ENCODE results near the gene MYH4. TPM values are rescaled to one million over a fixed set of nuclear protein-coding genes. Genes with fewer than 3 reads are reported as not detected.

Gene MYH4
- total RNA-seq, 2 experiments from 2014 or later, result not detected

DNA sequence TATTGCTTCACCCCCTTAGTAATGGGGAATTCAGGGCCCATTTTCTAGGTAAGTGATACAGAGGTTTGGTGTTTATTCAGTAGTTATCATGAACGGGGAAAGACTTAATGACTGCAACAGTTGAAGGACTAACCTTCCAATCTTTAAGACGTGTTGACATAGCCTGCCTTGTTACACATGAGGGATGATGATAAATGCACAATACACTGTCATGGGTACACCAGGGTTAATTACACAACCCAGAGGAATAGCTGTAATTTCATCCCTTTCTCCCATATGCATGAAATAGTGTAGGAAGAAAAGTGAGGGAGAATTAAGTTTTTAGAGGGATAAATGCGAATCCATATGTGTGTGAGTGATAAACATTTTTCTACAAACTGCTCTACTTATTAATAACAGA lies 10.7 kb downstream of the MYH4 start:
- Mint-ChIP-seq H3K9me3 (no peaks in the 10 kb centered on the region), H3K36me3 (ENCODE audit: low read depth) (no peaks in the 10 kb centered on the region)
- CTCF ChIA-PET, result no interaction called here

DNA sequence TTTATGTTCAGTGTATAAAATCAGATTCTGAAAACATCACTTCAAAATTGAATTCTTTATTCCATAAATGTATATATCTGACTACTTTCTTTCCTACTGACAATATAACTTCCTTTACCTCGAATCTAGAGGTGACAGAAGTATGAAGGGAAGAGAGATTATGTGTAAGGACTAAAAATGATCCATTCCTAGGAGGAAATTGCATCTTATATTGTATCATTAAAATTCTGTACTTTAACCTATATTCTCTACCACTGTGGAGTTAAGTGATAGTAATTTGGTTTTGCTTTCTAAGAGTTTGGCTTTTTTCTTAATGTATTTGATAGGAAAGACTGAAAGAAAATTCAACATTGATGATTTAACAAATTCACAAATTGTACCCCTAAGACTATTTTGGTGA lies 11.4 kb downstream of the MYH4 start:
- peaks cover 2% of the 10 kb centered on the region for H3K27me3 Mint-ChIP-seq
- H3K4me3 Mint-ChIP-seq, result no peak overlapping the region
- H3K9me3 Mint-ChIP-seq, result no peaks in the 10 kb centered on the region
- no peaks in the 10 kb centered on the region for H3K4me1 Mint-ChIP-seq
- ChIA-PET POLR2A (no interaction called here), CTCF (no interaction called here)
- no peak overlapping the region for H3K27ac Mint-ChIP-seq
- H3K36me3 Mint-ChIP-seq (ENCODE audit: low read depth), result no peaks in the 10 kb centered on the region
- no peak for DNase-seq

More for the DNA sequence above, 10.7 kb downstream of the MYH4 start:
- Mint-ChIP-seq H3K4me3 (no peak overlapping the region), H3K4me1 (no peaks in the 10 kb centered on the region), H3K27ac (no peak overlapping the region), H3K27me3 (peaks cover 2% of the 10 kb centered on the region)
- POLR2A ChIA-PET, result no interaction called here
- no peak for DNase-seq

GRCh38 chr17:10447026-10447931 lies 22.1 kb downstream of the MYH4 start:
- POLR2A ChIA-PET, result no interaction called here
- Mint-ChIP-seq H3K27me3 (no peaks in the 10 kb centered on the region), H3K4me1 (no peaks in the 10 kb centered on the region), H3K9me3 (no peaks in the 10 kb centered on the region), H3K4me3 (no peak overlapping the region), H3K27ac (no peak overlapping the region), H3K36me3 (ENCODE audit: low read depth) (no peaks in the 10 kb centered on the region)
- DNase-seq, result no peak
- CTCF ChIA-PET, result no interaction called here

- Mint-ChIP-seq H3K4me1 (no peaks in the 10 kb centered on the region), H3K27me3 (peaks cover 2% of the 10 kb centered on the region), H3K36me3 (ENCODE audit: low read depth) (no peaks in the 10 kb centered on the region), H3K9me3 (no peaks in the 10 kb centered on the region), H3K4me3 (no peak overlapping the region), H3K27ac (no peak overlapping the region)
- no peak for DNase-seq
- ChIA-PET CTCF (no interaction called here), POLR2A (no interaction called here)
Observed at GRCh38 chr17:10439816-10440215, 29.5 kb downstream of the MYH4 start.

DNA sequence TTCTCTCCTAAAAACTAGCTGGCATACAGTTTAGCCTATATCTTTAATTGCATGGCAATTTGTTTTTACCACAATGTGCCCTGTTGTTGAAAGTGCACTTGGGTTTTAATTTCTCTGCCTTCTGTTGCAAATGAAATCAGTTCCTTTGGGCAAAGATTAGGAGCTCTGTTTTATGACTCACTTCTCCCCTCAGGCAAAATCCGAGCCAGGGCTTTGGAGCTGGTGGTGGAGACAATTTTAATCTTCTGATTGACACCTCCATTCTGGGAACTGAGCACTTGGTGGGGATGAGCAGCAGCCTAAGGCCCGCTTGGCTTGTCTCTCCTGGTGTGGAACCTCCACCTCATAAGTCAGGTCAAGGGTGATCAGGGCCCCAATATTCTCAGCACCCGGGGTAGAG lies 34.3 kb downstream of the MYH4 start:
- ChIA-PET POLR2A (no interaction called here), CTCF (interaction anchor here (0.6 kb wide), 1 partner anchor 1773 kb away, joined by 3 read pairs; no protein-coding TSS in a partner anchor)
- Mint-ChIP-seq H3K27me3 (peaks cover 6% of the 10 kb centered on the region), H3K4me1 (no peaks in the 10 kb centered on the region), H3K36me3 (ENCODE audit: low read depth) (no peaks in the 10 kb centered on the region), H3K9me3 (no peaks in the 10 kb centered on the region), H3K4me3 (no peak overlapping the region), H3K27ac (no peak overlapping the region)
- DNase-seq, result no peak

DNA sequence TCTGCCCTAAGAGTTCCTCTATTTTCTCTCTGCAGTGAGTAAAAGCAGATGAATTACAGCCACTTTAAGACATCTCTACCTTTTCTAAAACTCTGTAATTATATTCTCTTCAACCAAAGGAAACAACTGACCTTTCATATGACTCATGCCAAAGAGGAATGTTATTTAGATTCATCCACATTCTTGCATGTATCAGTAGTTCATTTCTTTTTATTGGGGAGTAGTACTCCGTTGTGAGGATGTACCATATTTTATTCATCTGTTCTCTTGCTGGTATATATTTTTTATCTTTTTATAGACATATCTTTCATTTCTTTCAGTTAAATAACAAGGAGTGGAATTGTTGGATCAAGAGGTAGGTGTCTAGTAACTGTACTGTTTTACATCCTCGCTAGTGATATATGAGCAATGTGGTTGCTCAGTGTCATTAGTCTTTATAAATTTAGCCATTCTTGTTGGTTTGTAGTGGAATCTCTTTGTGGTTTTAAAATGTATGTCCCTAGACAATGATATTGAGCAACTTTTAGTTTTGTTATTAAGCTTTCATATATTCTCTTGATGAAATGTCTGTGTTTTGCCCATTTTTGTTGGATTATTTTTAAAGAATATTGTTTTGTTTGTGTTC lies 39.8 kb downstream of the MYH4 start:
- Mint-ChIP-seq H3K36me3 (ENCODE audit: low read depth) (no peaks in the 10 kb centered on the region), H3K27me3 (peaks cover 8% of the 10 kb centered on the region), H3K4me1 (no peaks in the 10 kb centered on the region), H3K4me3 (no peak overlapping the region), H3K9me3 (no peaks in the 10 kb centered on the region), H3K27ac (no peak overlapping the region)
- CTCF ChIA-PET, result no interaction called here
- POLR2A ChIA-PET, result no interaction called here
- DNase-seq, result no peak

GRCh38 chr17:10428781-10429180 lies 40.6 kb downstream of the MYH4 start:
- POLR2A ChIA-PET, result no interaction called here
- no peak overlapping the region for H3K27ac Mint-ChIP-seq

GRCh38 chr17:10421900-10422542 lies 47.3 kb downstream of the MYH4 start, which contains the start of gene MYH8:
MYH8 (minus strand) TSS chr17:10421950; CDS start chr17:10420227, 1,723 bp downstream.
- no peak within 1 kb of the TSS for H3K27ac Mint-ChIP-seq
- DNase-seq, result no peak
- H3K36me3 Mint-ChIP-seq (ENCODE audit: low read depth), result no peaks in the 10 kb centered on the region
- CTCF ChIA-PET, result no interaction called here
- POLR2A ChIA-PET, result no interaction called here
- H3K4me3 Mint-ChIP-seq, result no peak within 1 kb of the TSS
- H3K9me3 Mint-ChIP-seq, result no peaks in the 10 kb centered on the region
- no peaks in the 10 kb centered on the region for H3K4me1 Mint-ChIP-seq
- no peaks in the 10 kb centered on the region for H3K27me3 Mint-ChIP-seq

More at GRCh38 chr17:10428781-10429180, 40.6 kb downstream of the MYH4 start:
- CTCF ChIA-PET, result no interaction called here
- Mint-ChIP-seq H3K4me1 (no peaks in the 10 kb centered on the region), H3K4me3 (no peak overlapping the region), H3K27me3 (peaks cover 8% of the 10 kb centered on the region), H3K9me3 (no peaks in the 10 kb centered on the region), H3K36me3 (ENCODE audit: low read depth) (no peaks in the 10 kb centered on the region)
- no peak for DNase-seq

DNA sequence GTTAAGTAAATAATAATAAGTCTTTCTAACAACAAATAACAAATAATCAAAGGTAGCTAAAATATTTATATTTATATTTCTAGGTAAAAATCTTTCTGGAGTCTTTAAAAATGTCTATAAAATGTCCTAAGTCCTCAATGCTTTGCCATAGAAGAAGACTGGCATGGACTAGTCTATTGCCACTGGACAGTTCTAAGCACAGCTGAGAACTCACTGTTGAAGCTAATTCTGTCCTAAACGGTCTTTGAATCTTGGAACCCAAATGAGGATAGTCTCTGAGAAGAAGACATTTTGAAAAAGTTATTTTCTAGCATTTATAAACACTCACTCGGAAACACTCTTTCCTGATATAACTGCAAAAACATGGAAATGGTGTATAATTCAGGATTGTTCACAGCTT lies 48.1 kb downstream of the MYH4 start:
- ChIA-PET CTCF (no interaction called here), POLR2A (no interaction called here)
- Mint-ChIP-seq H3K27ac (no peak overlapping the region), H3K27me3 (no peaks in the 10 kb centered on the region), H3K36me3 (ENCODE audit: low read depth) (no peaks in the 10 kb centered on the region), H3K4me1 (no peaks in the 10 kb centered on the region), H3K4me3 (no peak overlapping the region), H3K9me3 (no peaks in the 10 kb centered on the region)
- no peak for DNase-seq

GRCh38 chr17:10420811-10421210 lies 48.5 kb downstream of the MYH4 start:
- H3K27me3 Mint-ChIP-seq, result no peaks in the 10 kb centered on the region
- H3K36me3 Mint-ChIP-seq (ENCODE audit: low read depth), result no peaks in the 10 kb centered on the region
- H3K4me3 Mint-ChIP-seq, result no peak overlapping the region
- H3K4me1 Mint-ChIP-seq, result no peaks in the 10 kb centered on the region
- no peaks in the 10 kb centered on the region for H3K9me3 Mint-ChIP-seq
- CTCF ChIA-PET, result no interaction called here
- DNase-seq, result no peak
- POLR2A ChIA-PET, result no interaction called here
- no peak overlapping the region for H3K27ac Mint-ChIP-seq

DNA sequence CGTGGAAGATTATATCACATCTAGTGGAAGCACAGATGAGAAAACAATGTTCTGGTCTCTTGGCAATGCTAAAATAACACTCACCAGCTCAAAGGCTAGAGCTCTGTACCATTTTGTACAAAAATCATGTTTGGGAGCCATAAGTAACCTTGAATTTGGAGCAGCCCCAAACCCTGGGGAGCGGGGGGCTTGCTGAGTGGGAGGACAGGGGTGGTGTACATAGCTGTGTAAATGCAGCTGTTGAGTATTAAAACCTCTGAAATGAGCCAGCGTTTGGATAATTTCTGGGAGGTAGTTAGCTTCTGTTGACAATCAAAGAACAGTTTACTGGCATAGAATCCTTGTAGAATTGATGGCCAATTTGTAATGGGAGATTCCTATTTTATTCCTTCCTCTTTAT lies 51.9 kb downstream of the MYH4 start:
- Mint-ChIP-seq H3K9me3 (no peaks in the 10 kb centered on the region), H3K27me3 (no peaks in the 10 kb centered on the region), H3K4me3 (no peak overlapping the region), H3K27ac (no peak overlapping the region), H3K36me3 (ENCODE audit: low read depth) (no peaks in the 10 kb centered on the region), H3K4me1 (no peaks in the 10 kb centered on the region)
- no peak for DNase-seq
- ChIA-PET POLR2A (no interaction called here), CTCF (no interaction called here)

DNA sequence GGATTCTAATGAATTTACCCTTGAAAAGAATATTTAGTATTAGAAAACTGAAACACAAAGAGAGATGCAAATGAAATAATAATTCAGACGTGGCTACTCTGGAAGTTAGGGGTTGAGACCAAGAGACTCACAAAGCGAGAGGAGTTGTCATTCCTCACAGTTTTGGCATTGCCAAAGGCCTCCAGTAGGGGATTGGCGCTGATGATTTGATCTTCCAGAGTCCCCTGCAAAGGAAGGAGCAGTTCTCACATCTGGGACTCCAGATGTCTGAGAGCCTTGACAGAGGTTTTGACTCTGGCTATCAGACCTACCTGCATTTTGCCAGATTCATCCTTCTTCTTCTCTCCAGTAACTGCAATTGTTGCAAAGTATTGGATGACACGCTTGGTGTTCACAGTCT lies 54.2 kb downstream of the MYH4 start:
- Mint-ChIP-seq H3K4me1 (no peaks in the 10 kb centered on the region), H3K9me3 (no peaks in the 10 kb centered on the region), H3K4me3 (no peak overlapping the region), H3K27ac (no peak overlapping the region), H3K27me3 (no peaks in the 10 kb centered on the region), H3K36me3 (ENCODE audit: low read depth) (no peaks in the 10 kb centered on the region)
- POLR2A ChIA-PET, result no interaction called here
- CTCF ChIA-PET, result no interaction called here
- no peak for DNase-seq

- H3K9me3 Mint-ChIP-seq, result no peaks in the 10 kb centered on the region
- H3K4me1 Mint-ChIP-seq, result no peaks in the 10 kb centered on the region
- H3K27me3 Mint-ChIP-seq, result peaks cover 2% of the 10 kb centered on the region
- no peak overlapping the region for H3K4me3 Mint-ChIP-seq
- no peak overlapping the region for H3K27ac Mint-ChIP-seq
- no peaks in the 10 kb centered on the region for H3K36me3 Mint-ChIP-seq (ENCODE audit: low read depth)
- DNase-seq, result no peak
- ChIA-PET POLR2A (no interaction called here), CTCF (no interaction called here)
Observed at GRCh38 chr17:10403589-10403988, 65.8 kb downstream of the MYH4 start.

All from activated CD4-positive, alpha-beta T cell treated with anti-CD3 and anti-CD28 coated beads, Interleukin-2, amount 10 ng/mL, durations not matched to agents 7 days and 5 days (primary cell).